Hematopoietic multipotent progenitor cell treated with erythropoietin and hydrocortisone succinate and interleukin-3 and kit ligand, for 15 days (in vitro differentiated cells): ENCODE measurements around the gene RPL37A.

Experiments used
- DNase-seq: peaks from one replicate; pipeline ENCODE4 v3.0.0-alpha.2; 2015; ENCODE audit warnings: low spot score

Gene RPL37A

DNA sequence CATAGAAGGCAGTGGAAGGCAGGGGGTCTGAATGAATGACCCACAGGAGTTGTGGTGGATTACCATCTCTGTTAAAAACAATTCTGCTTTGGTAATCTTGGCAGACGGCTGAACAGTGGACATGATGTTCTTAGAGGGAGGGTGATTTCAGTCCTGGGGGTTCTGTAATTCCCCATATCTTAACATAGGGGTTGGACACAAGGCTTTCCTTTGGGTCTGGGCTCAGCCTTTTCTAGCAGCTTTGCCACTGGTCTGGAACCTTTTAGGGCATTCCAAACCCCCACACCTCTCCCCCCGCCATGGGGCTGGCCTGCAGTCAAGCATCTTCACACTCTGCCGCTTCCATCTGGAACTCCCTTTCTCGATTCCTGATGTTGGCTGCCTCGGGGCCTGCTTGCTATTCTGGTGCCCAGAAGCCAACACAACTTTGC lies 50.3 kb downstream of the RPL37A start:
- no peak for DNase-seq

DNA sequence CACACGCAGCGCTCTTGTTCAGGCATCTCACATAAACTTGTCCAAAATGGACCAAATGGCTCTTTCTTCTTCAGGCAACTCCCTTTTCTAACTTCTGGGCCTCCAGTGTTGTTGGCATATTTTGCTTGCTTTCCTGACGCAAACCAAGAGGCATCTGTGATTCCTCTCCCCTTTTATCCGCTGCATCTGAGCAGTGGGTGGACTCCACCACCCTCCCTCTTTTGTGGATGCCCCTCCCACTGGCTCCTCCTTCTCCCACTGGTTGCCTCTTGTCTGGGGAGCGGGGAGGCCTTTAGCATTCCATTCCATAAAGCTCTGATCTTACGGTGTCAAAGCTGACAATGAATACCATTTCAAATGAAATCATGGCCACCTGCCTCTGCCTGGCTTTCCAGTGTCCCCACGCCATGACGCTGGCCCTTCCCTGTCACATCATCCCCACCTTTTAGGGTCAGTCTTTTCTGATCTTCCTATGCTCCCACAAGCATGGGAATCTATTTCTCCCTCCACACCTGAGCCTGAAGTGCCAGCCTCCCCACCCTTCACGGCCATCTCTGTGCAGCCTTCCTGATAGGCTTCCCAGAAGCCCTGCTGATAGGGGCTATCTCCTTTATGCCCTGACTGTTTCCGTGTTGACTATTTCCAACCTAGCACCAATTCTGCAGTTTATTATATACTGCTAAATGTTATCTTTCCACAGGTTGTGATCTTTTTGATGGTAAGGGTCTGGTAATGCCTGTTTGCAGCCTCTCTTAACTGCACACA lies 51.5 kb downstream of the RPL37A start:
- DNase-seq: no peak

- DNase-seq: no peak
Measured at GRCh38 chr2:216551234-216552068, 52.8 kb downstream of the RPL37A start.

- DNase-seq: no peak
Measured at GRCh38 chr2:216553093-216553478, 54.4 kb downstream of the RPL37A start.
